Fibroblast of lung (primary cell): ENCODE measurements around the gene EXOC3. TPM values are rescaled to one million over a fixed set of nuclear protein-coding genes. Genes with fewer than 3 reads are reported as not detected.

ENCODE experiments used
- DNase-seq, 2 donors: peaks; one replicate each; pipeline versions ENCODE4 v3.0.0 to v3.0.0-alpha.2; 2010; ENCODE audit warnings: low read depth in 2 of 2
- H2AFZ ChIP-seq: 2 replicates; pipeline ENCODE4 v1.5.1; 2012; ENCODE audit warnings: low read length, control low read depth, inconsistent platforms
- H3K27ac ChIP-seq: 2 replicates; pipeline ENCODE4 v1.5.1; 2011; ENCODE audit warnings: low read length, control low read depth; ENCODE audit not compliant: insufficient read depth
- H3K27me3 ChIP-seq: 2 replicates; pipeline ENCODE4 v1.5.1; 2011; ENCODE audit warnings: mild to moderate bottlenecking, low read length; ENCODE audit not compliant: control insufficient read depth, insufficient read depth
- H3K36me3 ChIP-seq: 2 replicates; pipeline ENCODE4 v1.5.1; 2011; ENCODE audit warnings: low read length; ENCODE audit not compliant: control insufficient read depth, insufficient read depth
- H3K4me1 ChIP-seq: 2 replicates; pipeline ENCODE4 v1.5.1; 2011; ENCODE audit warnings: low read length; ENCODE audit not compliant: control insufficient read depth, insufficient read depth; ENCODE audit errors: extremely low read depth
- H3K4me2 ChIP-seq: 2 replicates; pipeline ENCODE4 v1.5.1; 2011; ENCODE audit warnings: low read length, control low read depth; ENCODE audit not compliant: insufficient read depth; ENCODE audit errors: extremely low read depth
- H3K4me3 ChIP-seq, 4 experiments: fragments of 200-600 bp in 1 of 4; sonication (generic) in 1 of 4; replicated peaks in 1 of 4; 2 replicates each; pipeline ENCODE4 v1.5.1; 2011 to 2016; ENCODE audit warnings: low read length in 4 of 4, low read depth in 3 of 4, mild to moderate bottlenecking in 3 of 4, control low read depth in 2 of 4, inconsistent platforms in 1 of 4, mixed read lengths in 1 of 4; ENCODE audit not compliant: insufficient read depth in 1 of 4; ENCODE audit errors: control extremely low read depth in 1 of 4
- H3K79me2 ChIP-seq: 2 replicates; pipeline ENCODE4 v1.5.1; 2012; ENCODE audit warnings: mild to moderate bottlenecking, low read length, inconsistent platforms; ENCODE audit not compliant: control insufficient read depth, insufficient read depth
- H3K9ac ChIP-seq: 2 replicates; pipeline ENCODE4 v1.5.1; 2011; ENCODE audit warnings: mild to moderate bottlenecking, low read length, control low read depth; ENCODE audit not compliant: insufficient read depth
- H3K9me3 ChIP-seq: 2 replicates; pipeline ENCODE4 v1.5.1; 2012; ENCODE audit warnings: low read depth, low read length; ENCODE audit not compliant: control insufficient read depth, insufficient read depth
- H4K20me1 ChIP-seq: 2 replicates; pipeline ENCODE4 v1.5.1; 2011; ENCODE audit warnings: low read length; ENCODE audit not compliant: control insufficient read depth, insufficient read depth; ENCODE audit errors: extremely low read depth
- EZH2 ChIP-seq: IDR thresholded peaks from 2 replicates; pipeline ENCODE4 v1.5.1; 2012; ENCODE audit warnings: low read length, control low read depth, mild to moderate bottlenecking; ENCODE audit errors: missing control alignments
- polyA plus RNA-seq, 2 donors: library from polyadenylated mRNA; depleted of rRNA in 1 of 2; stranded (reverse) in 1 of 2; unstranded in 1 of 2; fragments of >200 nt; gene quantifications; 2 replicates each; pipeline ENCODE4 v1.2.1, GENCODE V29; 2011 to 2012; ENCODE audit warnings: missing spikeins in 1 of 2
- total RNA-seq: library from RNA; depleted of rRNA; stranded (reverse); fragments of >200 nt; gene quantifications from 2 replicates; pipeline ENCODE4 v1.2.1, GENCODE V29; 2014
- TF ChIP-seq, protein P1 (sequence below), 2 donors: IDR thresholded peaks in 1 of 2; conservative IDR thresholded peaks in 1 of 2; 1 replicate in 1 of 2; 2 replicates in 1 of 2; pipeline ENCODE4 v1.5.1; 2011 to 2012; ENCODE audit warnings: low read length in 2 of 2, control low read depth in 1 of 2, inconsistent platforms in 1 of 2, low read depth in 1 of 2, mild to moderate bottlenecking in 1 of 2

The EXOC3 gene
- total and polyA plus RNA-seq, 2 donors (not counting 1 experiment from before 2014, with no cell fraction given): 19.9 to 34.5 TPM

DNA sequence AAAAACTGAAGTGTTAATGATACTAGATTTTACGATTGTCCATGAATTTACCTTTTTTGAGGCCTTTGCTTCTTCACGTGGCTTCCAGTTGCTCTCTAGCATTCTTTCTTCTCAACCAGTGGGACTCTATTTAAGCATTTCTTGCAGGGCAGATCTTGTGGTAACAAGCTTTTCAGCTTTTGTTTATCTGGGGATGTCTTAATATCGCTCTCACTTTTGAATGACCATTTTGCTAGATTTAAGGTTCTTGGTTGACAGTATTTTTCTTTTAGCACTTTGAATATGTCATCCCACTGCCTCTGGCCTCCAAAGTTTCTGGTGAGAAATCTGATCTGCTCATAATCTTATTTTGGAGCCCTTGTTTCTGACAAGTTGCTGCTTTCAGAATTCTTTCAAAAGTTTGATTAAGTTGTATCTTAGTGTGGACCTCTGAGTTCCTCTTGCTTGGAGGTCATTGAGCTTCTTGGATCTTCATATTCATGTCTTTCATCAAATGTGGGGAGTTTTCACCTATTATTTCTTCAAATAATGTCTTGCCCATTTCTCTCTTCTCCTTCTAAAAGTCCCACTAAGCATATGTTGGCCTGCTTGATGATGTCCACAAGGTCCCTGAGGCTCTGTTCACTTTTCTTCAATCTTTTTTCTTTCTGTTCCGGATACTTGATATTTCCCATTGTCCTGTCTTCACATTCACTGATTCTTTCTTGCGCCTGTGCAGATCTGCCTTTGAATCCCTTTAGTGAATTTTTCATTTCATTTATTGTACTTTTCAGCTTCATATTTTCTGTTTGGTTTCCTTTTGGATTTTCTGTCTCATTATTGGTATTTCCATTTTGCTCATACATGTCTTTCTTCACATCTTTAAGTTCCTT lies 8.8 kb downstream of the EXOC3 start:
- TF ChIP-seq EZH2: no peak
- TF ChIP-seq, protein P1, sequence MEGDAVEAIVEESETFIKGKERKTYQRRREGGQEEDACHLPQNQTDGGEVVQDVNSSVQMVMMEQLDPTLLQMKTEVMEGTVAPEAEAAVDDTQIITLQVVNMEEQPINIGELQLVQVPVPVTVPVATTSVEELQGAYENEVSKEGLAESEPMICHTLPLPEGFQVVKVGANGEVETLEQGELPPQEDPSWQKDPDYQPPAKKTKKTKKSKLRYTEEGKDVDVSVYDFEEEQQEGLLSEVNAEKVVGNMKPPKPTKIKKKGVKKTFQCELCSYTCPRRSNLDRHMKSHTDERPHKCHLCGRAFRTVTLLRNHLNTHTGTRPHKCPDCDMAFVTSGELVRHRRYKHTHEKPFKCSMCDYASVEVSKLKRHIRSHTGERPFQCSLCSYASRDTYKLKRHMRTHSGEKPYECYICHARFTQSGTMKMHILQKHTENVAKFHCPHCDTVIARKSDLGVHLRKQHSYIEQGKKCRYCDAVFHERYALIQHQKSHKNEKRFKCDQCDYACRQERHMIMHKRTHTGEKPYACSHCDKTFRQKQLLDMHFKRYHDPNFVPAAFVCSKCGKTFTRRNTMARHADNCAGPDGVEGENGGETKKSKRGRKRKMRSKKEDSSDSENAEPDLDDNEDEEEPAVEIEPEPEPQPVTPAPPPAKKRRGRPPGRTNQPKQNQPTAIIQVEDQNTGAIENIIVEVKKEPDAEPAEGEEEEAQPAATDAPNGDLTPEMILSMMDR (conservative IDR thresholded peaks at IDR 0.05 in 1 of 2, IDR thresholded peaks at IDR 0.05 in 1 of 2; ENCODE audit: low read depth in 1 of 2, low read length in 2 of 2): no peak
- no peaks in the 10 kb centered on the region for H3K27me3 ChIP-seq
- H3K36me3 ChIP-seq: peaks cover 39% of the 10 kb centered on the region
- no peaks in the 10 kb centered on the region for H4K20me1 ChIP-seq
- H3K4me3 ChIP-seq: no peak overlapping the region
- no peak for DNase-seq
- no peak overlapping the region for H3K9ac ChIP-seq
- H3K27ac ChIP-seq: no peak overlapping the region
- H3K4me2 ChIP-seq: no peak overlapping the region
- H2AFZ ChIP-seq: no peak overlapping the region
- no peaks in the 10 kb centered on the region for H3K9me3 ChIP-seq
- H3K79me2 ChIP-seq: peaks cover 18% of the 10 kb centered on the region
- no peaks in the 10 kb centered on the region for H3K4me1 ChIP-seq

DNA sequence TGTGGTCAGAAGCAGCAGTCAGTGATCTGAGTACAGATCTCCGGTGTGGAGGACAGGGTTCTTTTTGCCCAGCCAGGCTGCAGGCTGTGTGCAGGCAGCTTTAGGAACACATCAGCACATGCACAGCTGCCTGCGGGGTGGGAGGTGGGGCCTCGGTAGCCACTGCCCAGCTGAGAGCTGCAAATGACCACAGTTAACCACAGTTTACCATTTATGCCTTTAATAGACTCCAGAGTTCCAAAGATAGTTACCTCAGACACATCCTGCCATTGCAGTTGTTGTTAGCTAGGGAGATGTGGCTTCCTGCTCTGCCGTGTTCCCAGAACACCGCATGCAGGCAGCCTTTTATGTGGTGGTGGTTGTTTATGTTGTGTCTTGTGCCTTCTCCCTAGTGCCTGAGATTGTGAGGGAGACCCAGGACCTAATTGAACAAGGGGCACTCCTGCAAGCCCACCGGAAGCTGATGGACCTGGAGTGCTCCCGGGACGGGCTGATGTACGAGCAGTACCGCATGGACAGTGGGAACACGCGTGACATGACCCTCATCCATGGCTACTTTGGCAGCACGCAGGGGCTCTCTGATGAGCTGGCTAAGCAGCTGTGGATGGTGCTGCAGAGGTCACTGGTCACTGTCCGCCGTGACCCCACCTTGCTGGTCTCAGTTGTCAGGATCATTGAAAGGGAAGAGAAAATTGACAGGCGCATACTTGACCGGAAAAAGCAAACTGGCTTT lies 10.2 kb downstream of the EXOC3 start:
- Histone ChIP-seq H3K27me3 (no peaks in the 10 kb centered on the region), H4K20me1 (no peaks in the 10 kb centered on the region), H3K27ac (no peak overlapping the region), H3K9ac (no peak overlapping the region), H3K9me3 (no peaks in the 10 kb centered on the region), H3K4me3 (no peak overlapping the region), H3K36me3 (peaks cover 34% of the 10 kb centered on the region), H3K4me2 (no peak overlapping the region), H2AFZ (no peak overlapping the region), H3K79me2 (peaks cover 22% of the 10 kb centered on the region), H3K4me1 (no peaks in the 10 kb centered on the region)
- DNase-seq: no peak
- TF ChIP-seq, protein P1 (conservative IDR thresholded peaks at IDR 0.05 in 1 of 2, IDR thresholded peaks at IDR 0.05 in 1 of 2; ENCODE audit: low read depth in 1 of 2, low read length in 2 of 2): no peak
- no peak for TF ChIP-seq EZH2

DNA sequence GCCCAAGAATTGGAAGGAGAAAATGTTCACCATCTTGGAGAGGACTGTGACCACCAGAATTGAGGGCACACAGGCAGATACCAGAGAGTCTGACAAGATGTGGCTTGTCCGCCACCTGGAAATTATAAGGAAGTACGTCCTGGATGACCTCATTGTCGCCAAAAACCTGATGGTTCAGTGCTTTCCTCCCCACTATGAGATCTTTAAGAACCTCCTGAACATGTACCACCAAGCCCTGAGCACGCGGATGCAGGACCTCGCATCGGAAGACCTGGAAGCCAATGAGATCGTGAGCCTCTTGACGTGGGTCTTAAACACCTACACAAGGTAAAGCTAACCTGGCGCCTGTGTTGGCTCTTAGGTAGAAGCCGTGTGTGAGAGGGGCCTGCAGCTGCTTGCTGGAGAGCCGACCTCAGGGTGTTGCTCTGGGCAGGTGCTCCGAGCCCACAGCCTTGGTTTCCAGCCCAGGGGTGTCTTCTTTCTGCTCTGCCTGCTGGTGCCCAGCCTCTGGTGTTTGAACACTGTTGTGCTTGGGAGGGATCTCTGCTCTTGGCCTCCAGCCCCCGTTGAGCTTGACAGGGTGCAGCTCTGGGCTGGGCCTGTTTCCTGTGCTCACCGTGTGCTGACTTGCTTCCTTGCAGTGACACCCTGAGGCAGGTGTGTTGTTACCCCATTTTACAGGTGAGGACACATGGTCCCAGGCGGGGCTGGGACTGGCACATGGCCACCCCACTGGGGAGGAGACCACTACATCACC lies 10.9 kb downstream of the EXOC3 start:
- H3K36me3 ChIP-seq: peaks cover 28% of the 10 kb centered on the region

More for the DNA sequence above, 10.9 kb downstream of the EXOC3 start:
- Histone ChIP-seq H3K4me2 (no peak overlapping the region), H3K9ac (no peak overlapping the region), H3K9me3 (no peaks in the 10 kb centered on the region), H3K27me3 (no peaks in the 10 kb centered on the region), H3K4me3 (no peak overlapping the region), H3K4me1 (no peaks in the 10 kb centered on the region), H3K27ac (no peak overlapping the region), H4K20me1 (no peaks in the 10 kb centered on the region), H3K79me2 (peaks cover 22% of the 10 kb centered on the region), H2AFZ (no peak overlapping the region)
- TF ChIP-seq, protein P1 (conservative IDR thresholded peaks at IDR 0.05 in 1 of 2, IDR thresholded peaks at IDR 0.05 in 1 of 2; ENCODE audit: low read depth in 1 of 2, low read length in 2 of 2): no peak
- no peak for TF ChIP-seq EZH2
- no peak for DNase-seq
